HG02973 (cell line): ENCODE results near the gene TARBP2.
"Not testable (repeated sequence)": the region's sequence is repeated elsewhere in the genome, so short reads cannot be mapped to it uniquely, and the experiment has no call there.

Experiments used
- ATAC-seq: cut with Tn5 transposase; IDR thresholded peaks from one replicate; pipeline ENCODE4 v1.9.1; 2021; ENCODE audit warnings: moderate library complexity; ENCODE audit not compliant: unreplicated experiment

Gene TARBP2

GRCh38 chr12:53510181-53510812 is 9.2 kb downstream of the TARBP2 start:
- no peak for ATAC-seq

GRCh38 chr12:53513712-53514410 is 12.8 kb downstream of the TARBP2 start:
- no peak for ATAC-seq

- no peak for ATAC-seq
Measured at GRCh38 chr12:53514628-53515290, 13.7 kb downstream of the TARBP2 start.

- ATAC-seq: no peak
Measured at GRCh38 chr12:53515291-53515680, 14.2 kb downstream of the TARBP2 start.

- no peak for ATAC-seq
Measured at GRCh38 chr12:53516758-53517455, 15.8 kb downstream of the TARBP2 start.

- no peak for ATAC-seq
Measured at GRCh38 chr12:53518381-53518780, 17.3 kb downstream of the TARBP2 start.

GRCh38 chr12:53523131-53523530 is 22.0 kb downstream of the TARBP2 start:
- ATAC-seq: no peak

GRCh38 chr12:53524476-53524875 is 23.4 kb downstream of the TARBP2 start:
- no peak for ATAC-seq

GRCh38 chr12:53530061-53530460 is 29.0 kb downstream of the TARBP2 start:
- ATAC-seq: no peak

GRCh38 chr12:53530920-53531319 is 29.8 kb downstream of the TARBP2 start:
- ATAC-seq: no peak

- no peak for ATAC-seq
Measured at GRCh38 chr12:53532021-53532420, 30.9 kb downstream of the TARBP2 start.

GRCh38 chr12:53532524-53533445 is 31.7 kb downstream of the TARBP2 start:
- ATAC-seq: no peak

GRCh38 chr12:53533471-53533870 is 32.4 kb downstream of the TARBP2 start:
- no peak for ATAC-seq

GRCh38 chr12:53536962-53537361 is 35.9 kb downstream of the TARBP2 start:
- no peak for ATAC-seq

- ATAC-seq: no peak
Measured at GRCh38 chr12:53538209-53538689, 37.2 kb downstream of the TARBP2 start.

GRCh38 chr12:53539526-53539925 is 38.4 kb downstream of the TARBP2 start:
- ATAC-seq: no peak

GRCh38 chr12:53543539-53543938 is 42.5 kb downstream of the TARBP2 start:
- ATAC-seq: peak; percentile 59

GRCh38 chr12:53548354-53548753 is 47.3 kb downstream of the TARBP2 start:
- ATAC-seq: not testable (repeated sequence)

- not testable (repeated sequence) for ATAC-seq
Measured at GRCh38 chr12:53550131-53550530, 49.0 kb downstream of the TARBP2 start.

GRCh38 chr12:53550595-53550994 is 49.5 kb downstream of the TARBP2 start:
- ATAC-seq: no peak
